HL-60/S4 treated with phorbol 12-myristate 13-acetate at 8.2 ng/mL for 4 days and 3 days (cell line): ENCODE data around the gene IL17D.
"Not testable (repeated sequence)": the region's sequence is repeated elsewhere in the genome, so short reads cannot be mapped to it uniquely, and the experiment has no call there.

Experiments used
- in situ Hi-C: fragments of 300-500 bp; cut with MboI; formaldehyde crosslinking; loops from 2 replicates; pipeline ENCODE4 v1.15.0; 2022; ENCODE audit warnings: low sequenced_read_pairs

The IL17D gene

DNA sequence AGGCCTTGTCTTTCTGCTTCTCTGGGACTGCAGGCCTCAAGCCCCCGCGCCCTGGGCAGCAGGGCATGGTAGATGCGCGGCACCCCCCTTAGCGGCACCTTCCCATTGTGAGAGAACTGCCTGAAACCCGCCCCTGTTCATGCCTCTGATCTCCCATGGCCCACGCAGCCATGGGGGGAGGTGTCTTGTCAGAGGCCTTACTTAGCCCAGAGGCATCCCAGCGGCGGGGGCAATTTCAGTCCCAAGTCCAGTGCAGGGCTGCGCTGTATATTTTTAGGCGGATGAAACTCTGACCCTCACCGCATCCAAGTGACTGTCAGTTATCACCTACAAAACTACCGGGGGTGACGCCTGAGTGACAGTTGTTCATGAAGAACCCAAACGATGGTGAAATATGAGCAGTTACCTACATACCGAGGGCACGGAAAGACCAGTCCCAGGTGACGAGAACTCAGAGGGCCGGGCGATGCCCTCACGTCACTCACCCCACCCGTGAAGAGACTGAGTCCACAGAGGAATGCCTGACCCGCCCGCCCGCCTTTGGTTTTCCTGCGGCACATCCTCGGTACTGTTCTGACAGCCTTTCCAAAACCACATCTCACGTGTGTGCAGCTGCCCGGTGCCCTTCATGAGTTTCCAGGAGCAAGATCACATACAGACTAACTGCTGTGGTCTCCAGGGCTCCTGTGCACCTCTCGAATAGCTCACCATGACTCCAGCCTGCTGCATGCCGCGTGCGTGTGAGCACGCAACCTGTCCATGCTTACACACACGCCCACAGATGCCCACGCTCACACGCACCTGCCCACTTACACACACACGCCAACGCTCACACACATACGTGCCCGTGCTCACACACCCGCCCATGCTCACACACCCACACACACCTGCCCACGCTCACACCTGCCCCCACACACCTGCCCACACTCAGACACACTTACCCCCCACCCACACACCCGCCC lies 14.4 kb downstream of the IL17D start:
- in situ Hi-C loops, result loop anchor here (25.0 kb wide), 1 partner anchor 206 kb away; no protein-coding TSS in a partner anchor

DNA sequence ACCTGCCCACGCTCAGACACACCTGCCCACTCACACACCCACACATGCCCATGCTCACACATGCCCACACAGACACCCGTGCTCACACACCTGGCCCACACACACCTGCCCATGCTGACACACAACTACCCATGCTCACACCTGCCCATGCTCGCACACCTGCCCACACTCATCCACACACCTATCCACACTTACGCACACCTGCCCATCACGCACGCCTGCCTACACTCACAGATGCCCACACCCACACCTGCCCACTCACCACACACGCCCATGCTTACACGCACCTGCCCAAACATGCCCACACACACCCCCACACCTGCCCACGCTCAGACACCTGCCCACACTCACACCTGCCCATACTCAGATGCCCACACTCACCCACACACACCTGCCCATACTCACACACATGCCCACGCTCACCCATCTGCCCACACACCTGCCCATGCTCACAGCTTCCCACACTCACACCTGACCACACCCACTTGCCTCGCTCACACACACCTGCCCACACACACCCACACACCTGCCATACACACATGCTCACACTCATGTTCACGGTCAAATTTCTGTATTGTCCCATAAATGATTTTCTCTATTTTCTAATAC lies 15.6 kb downstream of the IL17D start:
- in situ Hi-C loops, result loop anchor here (25.0 kb wide), 1 partner anchor 207 kb away; no protein-coding TSS in a partner anchor

DNA sequence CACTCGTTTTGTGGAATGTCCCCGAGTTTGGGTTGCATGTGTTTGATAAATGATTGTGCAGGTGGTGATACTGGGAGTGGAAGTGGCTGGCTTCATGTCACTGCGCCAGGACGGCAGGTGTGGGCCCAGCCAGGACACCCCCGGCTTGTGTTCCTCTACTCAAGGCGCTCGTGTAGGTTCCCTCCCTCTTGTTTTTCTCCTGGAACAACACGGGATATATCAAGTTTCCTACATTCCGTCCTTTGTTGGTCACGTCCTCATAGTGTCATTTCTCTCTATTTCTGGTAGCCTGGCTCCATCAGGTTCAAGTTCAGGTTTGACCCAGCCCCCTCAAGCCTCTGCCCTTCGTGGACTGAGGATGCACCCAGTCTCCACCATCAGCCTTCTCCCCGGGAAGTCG lies 16.3 kb downstream of the IL17D start:
- in situ Hi-C loops, result loop anchor here (25.0 kb wide), 1 partner anchor 207 kb away; no protein-coding TSS in a partner anchor

DNA sequence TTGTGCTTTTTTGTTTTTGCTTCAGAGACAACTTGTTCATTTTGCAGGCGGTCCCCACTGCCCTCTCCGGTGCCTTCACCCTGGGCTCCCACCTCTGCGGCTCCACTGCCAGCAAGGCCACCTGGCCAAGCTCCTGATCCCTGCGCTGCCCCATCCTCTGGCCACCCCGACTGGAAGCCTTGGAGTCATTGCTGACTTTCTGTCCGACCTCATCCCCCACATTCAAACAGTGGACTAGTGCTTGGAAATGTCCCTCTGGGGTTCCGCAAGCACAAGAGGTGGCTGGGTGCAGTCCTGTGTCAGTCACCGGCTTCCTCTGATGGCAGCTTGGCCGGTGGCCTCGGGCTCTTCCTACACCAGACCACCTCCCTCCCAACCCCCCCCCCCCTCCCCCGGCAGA lies 17.0 kb downstream of the IL17D start:
- in situ Hi-C loops, result loop anchor here (25.0 kb wide), 1 partner anchor 208 kb away; no protein-coding TSS in a partner anchor

GRCh38 chr13:20721058-20721453 lies 17.6 kb downstream of the IL17D start:
- in situ Hi-C loops, result loop anchor here (25.0 kb wide), 1 partner anchor 209 kb away; no protein-coding TSS in a partner anchor

GRCh38 chr13:20721454-20722357 lies 18.2 kb downstream of the IL17D start:
- in situ Hi-C loops, result loop anchor here (25.0 kb wide), 1 partner anchor 209 kb away; no protein-coding TSS in a partner anchor

DNA sequence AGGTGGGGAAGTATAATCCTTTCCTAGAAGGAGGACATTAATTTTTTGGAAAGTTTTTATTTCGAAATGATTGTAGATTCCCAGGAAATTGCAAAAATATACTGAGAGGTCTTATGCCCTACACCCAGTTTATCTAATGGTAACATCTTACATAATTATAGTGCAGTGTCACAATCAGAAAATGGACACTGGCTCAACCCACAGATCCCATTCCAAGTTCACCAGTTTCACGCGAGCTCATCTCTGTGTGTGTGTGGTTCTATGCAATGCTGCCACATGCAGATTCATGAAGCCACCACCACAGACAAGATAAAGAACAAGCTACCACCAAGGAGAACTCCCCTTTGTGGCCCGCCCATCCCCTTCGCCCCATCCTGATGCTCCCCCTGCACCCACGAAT lies 24.4 kb downstream of the IL17D start:
- in situ Hi-C loops, result no loop called here

GRCh38 chr13:20728579-20729311 lies 25.2 kb downstream of the IL17D start:
- in situ Hi-C loops, result no loop called here

DNA sequence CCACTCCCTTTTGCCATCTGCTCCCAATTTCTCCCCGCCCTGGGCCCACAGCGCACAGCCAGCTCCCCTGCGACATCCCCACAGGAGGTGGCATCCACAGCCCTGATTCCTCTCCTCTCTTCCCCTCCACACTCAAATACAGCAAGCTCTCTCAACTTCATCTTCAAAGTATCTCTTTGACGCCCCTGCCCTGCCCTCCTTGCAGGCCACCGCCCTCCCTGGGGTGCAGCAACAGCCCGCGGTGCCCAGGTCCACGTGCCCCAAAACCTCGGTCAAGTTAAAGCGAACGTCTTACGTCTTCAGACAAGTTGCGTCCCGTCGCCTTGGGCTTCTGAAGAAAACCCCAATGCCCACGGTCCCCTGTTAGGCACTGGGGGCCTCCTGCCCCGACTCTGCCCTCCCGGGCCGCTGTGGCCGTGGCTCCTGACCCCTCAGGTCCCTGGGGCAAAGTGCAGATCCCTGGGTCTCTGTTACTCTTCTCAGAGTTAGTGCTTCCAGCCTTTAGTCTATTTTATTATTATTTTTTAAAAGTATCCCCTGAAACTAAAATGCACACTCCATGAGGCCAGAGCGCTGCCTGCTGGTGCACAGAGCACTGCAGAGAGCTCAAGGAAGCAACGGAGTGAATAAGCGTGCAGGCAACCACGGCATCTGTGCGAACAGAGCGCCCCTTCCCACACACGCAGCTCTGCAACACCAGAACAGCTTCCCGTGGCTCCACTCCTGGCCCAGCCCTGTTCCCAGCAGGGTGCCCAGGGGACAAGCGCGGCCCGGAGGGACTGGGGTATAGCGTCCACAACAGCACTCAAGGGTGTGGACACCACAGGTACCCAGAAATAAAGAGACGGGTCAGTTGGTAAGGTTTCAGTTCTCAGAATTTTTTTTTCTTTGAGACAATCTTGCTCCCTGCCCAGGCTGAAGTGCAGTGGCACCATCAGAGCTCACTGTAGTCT lies 26.4 kb downstream of the IL17D start:
- in situ Hi-C loops, result no loop called here

GRCh38 chr13:20738616-20739015 lies 35.1 kb downstream of the IL17D start:
- in situ Hi-C loops, result no loop called here

- in situ Hi-C loops, result no loop called here
Measured at GRCh38 chr13:20740021-20740420, 36.5 kb downstream of the IL17D start.

DNA sequence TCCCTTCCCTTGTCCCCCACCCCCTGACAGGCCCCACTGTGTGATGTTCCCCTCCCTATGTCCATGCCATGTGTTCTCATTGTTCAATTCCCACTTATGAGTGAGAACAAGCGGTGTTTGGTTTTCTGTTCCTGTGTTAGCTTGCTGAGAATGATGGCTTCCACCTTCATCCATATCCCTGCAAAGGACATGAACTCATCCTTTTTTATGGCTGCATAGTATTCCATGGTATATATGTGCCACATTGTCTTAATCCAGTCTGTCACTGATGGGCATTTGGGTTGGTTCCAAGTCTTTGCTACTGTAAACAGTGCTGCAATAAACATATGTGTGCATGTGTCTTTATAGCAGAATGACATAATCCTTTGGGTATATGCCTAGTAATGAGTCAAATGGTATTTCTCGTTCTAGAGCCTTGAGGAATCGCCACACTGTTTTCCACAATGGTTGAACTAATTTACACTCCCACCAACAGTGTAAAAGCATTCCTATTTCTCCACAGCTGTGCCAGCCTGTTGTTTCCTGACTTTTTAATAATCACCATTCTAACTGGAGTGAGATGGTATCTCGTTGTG lies 40.4 kb downstream of the IL17D start:
- in situ Hi-C loops, result not testable (repeated sequence)

GRCh38 chr13:20749377-20749776 lies 45.9 kb downstream of the IL17D start:
- in situ Hi-C loops, result no loop called here

GRCh38 chr13:20754009-20754408 lies 50.5 kb downstream of the IL17D start:
- in situ Hi-C loops, result no loop called here

DNA sequence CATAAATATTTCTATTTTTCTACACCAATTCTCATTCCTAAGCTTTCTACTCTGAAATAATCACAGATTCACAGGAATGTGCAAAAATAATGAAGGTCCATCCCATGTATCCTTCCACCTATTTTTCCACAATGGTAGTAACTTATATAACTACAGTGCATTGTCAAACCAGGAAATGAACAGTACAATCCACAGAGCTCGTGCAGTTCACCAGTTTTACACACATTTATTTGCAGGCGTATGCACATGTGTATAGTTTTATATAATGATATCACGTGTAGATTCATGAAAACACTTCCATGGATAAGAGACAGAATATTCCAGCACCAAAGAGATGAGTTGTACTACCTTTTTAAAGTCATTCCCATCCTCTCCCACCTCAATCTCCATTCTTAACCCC lies 57.4 kb downstream of the IL17D start:
- in situ Hi-C loops, result no loop called here

DNA sequence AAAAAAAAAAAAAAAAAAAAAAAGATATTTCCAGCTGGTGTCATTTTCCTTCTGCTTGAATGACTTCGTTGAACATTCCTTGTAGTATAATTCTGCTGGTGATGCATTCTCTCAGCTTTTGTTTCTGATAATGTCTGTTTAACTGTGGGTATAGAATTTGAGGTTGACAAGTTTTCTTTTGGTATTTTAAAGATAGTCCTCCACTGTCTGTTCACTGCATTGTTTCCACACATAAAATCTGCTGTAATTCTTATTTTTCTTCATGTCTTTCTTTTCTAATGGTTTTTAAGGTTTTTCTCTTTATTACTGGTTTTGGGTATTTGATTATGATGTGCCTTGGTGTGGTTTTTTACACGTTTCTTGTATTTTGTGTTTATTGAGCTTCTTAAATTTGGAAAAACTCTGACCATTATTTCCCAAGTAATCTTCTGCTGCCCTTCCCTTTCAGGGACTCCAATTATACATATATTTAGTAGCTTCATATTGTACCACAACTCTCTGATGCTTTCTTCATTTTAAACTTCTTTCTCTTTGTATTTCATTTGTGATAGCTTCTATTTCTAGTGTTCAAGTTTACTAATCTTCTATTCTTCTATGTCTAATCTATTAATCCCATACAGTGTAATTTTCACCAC lies 63.9 kb downstream of the IL17D start:
- in situ Hi-C loops, result no loop called here

GRCh38 chr13:20769091-20769490 lies 65.6 kb downstream of the IL17D start:
- in situ Hi-C loops, result no loop called here

DNA sequence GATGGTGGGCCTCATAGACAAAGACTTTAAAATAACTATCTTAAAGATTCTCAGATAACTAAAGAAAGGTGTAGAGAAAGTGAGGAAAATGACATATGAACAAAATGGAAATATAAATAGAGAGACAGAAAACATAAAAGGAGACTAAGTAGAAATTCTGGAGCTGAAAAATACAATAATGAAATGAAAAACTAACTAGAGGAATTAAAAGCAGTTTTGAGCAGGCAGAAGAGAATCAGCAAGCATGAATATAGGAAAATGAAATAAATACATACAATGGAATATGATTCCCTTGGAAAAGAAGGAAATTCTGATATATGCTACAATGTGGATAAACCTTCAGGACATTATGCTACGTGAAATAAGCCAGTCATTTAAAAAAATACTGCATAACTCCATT lies 66.3 kb downstream of the IL17D start:
- in situ Hi-C loops, result no loop called here
